Epithelial cell of proximal tubule (primary cell): Measurements from ENCODE around the gene PRTFDC1. TPM values are rescaled to one million over a fixed set of nuclear protein-coding genes. Genes with fewer than 3 reads are reported as not detected.
A peak's percentile ranks its signal among the peaks of the same experiment; 100 is the strongest.

Experiments used
- DNase-seq: peaks from one replicate; pipeline ENCODE4 v3.0.0-alpha.2; 2011; ENCODE audit warnings: low read depth
- H3K4me3 ChIP-seq: 2 replicates; pipeline ENCODE4 v1.5.1; 2011; ENCODE audit warnings: low read depth, mild to moderate bottlenecking, low read length
- CTCF ChIP-seq: conservative IDR thresholded peaks from 2 replicates; pipeline ENCODE4 v1.5.1; 2012; ENCODE audit warnings: low read depth, mild to moderate bottlenecking, low read length
- total RNA-seq: library from RNA; depleted of rRNA; stranded (reverse); fragments of >200 nt; gene quantifications from 2 replicates; pipeline ENCODE4 v1.2.3, GENCODE V29; 2015

PRTFDC1 gene
- total RNA-seq, 1 donor from 2014 or later, result 25.7 TPM

GRCh38 chr10:24872049-24872789, 80.2 kb downstream of the PRTFDC1 start:
- no peak overlapping the region for H3K4me3 ChIP-seq
- DNase-seq, result no peak
- TF ChIP-seq CTCF, result no peak

- DNase-seq, result no peak
- no peak overlapping the region for H3K4me3 ChIP-seq
- no peak for TF ChIP-seq CTCF
Observed at GRCh38 chr10:24871011-24871935, 81.1 kb downstream of the PRTFDC1 start.

GRCh38 chr10:24869354-24870015, 82.9 kb downstream of the PRTFDC1 start:
- H3K4me3 ChIP-seq, result no peak overlapping the region
- DNase-seq, result no peak
- TF ChIP-seq CTCF, result no peak

GRCh38 chr10:24866604-24867583, 85.5 kb downstream of the PRTFDC1 start:
- H3K4me3 ChIP-seq, result no peak overlapping the region
- no peak for TF ChIP-seq CTCF
- DNase-seq, result peak; percentile 40

GRCh38 chr10:24865783-24866182, 86.6 kb downstream of the PRTFDC1 start:
- DNase-seq, result no peak
- no peak overlapping the region for H3K4me3 ChIP-seq
- no peak for TF ChIP-seq CTCF

- no peak for TF ChIP-seq CTCF
- no peak overlapping the region for H3K4me3 ChIP-seq
- no peak for DNase-seq
Observed at GRCh38 chr10:24862589-24862988, 89.8 kb downstream of the PRTFDC1 start.
